ENCODE data around the gene ATP13A2.

ATP13A2 gene, protein sequence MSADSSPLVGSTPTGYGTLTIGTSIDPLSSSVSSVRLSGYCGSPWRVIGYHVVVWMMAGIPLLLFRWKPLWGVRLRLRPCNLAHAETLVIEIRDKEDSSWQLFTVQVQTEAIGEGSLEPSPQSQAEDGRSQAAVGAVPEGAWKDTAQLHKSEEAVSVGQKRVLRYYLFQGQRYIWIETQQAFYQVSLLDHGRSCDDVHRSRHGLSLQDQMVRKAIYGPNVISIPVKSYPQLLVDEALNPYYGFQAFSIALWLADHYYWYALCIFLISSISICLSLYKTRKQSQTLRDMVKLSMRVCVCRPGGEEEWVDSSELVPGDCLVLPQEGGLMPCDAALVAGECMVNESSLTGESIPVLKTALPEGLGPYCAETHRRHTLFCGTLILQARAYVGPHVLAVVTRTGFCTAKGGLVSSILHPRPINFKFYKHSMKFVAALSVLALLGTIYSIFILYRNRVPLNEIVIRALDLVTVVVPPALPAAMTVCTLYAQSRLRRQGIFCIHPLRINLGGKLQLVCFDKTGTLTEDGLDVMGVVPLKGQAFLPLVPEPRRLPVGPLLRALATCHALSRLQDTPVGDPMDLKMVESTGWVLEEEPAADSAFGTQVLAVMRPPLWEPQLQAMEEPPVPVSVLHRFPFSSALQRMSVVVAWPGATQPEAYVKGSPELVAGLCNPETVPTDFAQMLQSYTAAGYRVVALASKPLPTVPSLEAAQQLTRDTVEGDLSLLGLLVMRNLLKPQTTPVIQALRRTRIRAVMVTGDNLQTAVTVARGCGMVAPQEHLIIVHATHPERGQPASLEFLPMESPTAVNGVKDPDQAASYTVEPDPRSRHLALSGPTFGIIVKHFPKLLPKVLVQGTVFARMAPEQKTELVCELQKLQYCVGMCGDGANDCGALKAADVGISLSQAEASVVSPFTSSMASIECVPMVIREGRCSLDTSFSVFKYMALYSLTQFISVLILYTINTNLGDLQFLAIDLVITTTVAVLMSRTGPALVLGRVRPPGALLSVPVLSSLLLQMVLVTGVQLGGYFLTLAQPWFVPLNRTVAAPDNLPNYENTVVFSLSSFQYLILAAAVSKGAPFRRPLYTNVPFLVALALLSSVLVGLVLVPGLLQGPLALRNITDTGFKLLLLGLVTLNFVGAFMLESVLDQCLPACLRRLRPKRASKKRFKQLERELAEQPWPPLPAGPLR

DNA sequence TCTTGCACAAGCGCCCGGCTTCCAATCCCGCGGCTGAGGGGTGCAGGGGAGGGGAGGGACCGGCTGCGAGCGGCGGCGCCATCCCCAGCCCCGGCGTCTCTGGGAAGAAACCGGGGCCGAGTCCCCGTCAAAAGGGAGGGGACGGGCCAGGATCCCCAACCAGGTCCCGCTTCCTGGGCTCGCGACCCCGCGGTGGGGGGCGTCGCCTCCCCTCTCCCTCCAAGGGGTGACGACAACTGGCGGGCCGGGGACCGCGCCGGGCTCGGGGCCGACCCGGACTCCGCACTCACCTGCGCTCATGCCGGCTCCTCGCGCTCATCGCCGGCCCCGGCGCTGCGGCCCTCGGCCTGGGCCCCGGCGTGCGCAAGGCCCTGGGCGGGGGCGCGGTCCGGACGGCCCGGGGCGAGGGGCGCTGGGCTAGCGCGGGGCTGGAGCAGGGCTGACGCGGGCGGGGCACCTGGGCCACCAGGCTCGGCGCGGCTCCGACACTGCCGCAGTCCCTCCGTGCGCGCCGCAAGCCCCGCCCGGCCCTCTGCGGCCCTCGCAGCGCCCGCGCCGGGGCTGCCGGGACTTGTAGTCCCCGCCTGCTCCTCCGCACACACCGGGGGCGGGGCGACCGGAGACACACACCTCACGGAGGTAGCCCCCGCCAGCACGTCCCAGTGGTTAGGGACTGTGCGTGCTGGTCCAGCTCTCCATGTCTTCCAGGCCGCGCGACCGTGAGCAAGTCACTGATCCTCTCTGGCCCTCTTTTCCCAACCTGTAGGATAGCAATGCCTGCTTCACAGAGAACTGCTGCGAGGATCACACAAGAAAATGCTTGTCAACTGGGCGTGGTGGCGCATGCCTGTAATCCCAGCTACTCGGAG, at the start of gene ATP13A2:
TSS of gene ATP13A2 (minus strand) at position 490 of the 869 bp plus-strand sequence. CDS start at position 300, 190 bp downstream.
- peak; percentile 60 for DNase-seq

DNA sequence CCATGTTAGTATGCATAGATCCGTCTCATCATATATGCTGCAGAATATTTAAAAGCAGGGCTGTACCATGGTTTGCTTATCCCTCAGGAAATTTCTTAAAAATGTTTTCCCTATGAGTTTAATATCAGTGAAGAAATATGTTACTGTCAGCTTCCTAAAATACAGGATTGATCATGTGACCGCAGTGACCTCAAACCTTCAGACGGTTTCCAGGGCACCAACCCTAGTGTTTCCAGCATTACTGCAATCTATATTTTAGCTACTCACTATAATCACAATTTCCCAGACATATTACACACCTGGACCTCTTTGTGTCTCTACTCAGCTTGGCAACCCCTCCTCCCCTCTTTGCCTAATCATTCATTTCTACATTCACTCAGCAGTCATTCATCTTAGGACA, 49.8 kb upstream of the ATP13A2 start:
- no peak for DNase-seq

DNA sequence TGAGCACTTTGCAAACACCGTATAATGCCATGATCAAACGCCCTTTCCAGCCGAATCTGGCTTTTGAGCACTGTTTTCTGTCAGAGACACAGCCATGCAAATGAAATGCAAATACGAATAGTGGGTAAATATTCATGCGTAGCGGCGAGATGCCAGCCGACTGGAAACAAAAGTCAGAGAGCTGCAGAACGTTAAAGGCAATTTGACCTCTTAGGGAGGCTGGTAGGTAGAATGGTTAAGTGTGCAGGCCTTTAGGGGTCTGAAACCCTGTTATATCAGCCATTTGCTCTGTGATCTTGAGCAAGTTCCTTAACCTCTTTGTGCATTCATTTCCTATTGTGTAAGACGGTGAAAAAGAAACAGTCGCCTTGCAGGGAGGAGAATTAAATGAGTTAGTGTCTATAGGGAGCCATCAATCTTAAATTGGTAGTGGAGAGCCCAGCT, 48.6 kb upstream of the ATP13A2 start:
- DNase-seq = no peak

DNA sequence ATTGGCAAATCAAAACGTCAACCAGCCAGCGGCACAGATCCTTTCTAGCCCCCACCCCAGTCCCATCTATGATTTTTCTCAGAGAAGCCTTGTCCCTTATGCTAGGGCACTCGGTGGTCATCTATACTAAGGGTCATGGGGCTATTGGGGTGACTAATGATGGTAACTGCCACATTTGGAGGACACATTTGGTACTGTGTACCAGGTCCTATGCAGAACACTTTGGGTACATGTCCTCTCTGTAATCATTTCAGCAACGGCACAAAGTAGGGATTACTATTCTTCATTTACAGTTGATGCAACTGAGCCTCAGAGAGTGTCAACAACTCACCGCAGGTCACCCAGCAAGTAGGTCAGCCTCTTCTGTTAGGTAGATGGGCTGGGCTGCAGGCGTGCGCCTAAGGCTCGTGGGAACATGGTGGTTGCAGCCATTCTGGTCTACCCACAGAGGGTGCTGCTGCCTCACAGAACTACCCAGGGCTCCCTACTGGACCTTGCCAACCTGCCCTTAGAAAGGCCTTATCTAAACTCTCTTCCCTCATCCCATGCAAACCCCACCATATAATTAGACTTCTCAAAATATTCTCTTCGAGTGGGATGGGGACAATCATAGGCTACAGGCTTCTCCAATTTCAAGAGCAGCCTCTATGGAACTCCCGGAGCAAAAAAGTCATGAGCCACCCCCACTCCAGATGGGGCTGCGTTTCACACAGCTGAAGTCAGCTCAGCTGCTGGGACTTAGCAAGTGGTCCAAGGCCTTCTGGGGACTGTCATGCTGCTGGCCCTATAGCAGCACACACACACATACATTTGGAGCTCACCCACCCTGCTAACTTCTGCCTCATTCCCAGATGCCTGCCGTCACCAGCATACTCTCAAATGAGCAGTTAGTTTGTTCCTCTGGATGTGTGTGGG, 47.9 kb upstream of the ATP13A2 start:
- DNase-seq = peak; percentile 59

DNA sequence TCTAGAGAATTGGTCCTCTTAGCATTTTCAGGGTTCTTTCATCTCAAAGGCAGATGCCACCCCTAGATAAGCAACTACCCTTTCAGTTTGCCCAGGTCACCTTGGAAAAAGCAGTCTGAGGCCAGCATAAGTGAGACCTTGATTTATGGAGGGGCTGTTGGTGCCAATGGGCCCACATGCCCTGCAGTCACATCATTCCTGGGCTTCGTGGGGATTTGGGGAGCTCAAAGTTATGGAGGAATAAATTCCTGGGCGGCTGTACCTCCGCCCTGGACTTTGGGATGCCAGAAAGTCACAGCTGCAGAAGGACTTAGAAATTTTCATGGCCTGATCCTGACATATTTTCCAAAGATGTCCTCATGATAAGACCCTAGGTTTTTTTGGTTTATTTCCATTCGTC, 44.8 kb upstream of the ATP13A2 start:
- DNase-seq = no peak

DNA sequence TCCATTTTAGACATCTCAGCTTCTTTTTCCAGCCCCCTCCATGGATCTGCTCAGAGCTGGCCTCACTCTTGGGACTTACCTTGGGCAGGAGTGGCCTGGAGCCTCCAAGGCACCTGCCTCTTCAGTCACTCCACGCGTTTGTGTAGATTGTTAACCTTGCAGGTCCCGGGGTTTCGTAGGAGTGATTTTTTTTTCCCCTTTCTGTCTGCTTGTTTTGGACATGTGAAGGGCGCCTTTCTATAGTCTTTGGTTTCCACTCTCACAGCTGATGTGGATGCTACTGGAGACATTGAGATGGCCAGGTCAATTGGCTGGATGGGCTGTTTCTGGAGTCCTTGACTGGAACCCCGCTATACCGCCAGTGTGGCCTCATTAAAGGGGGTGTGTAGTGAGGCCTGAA, 44.1 kb upstream of the ATP13A2 start:
- DNase-seq = no peak

DNA sequence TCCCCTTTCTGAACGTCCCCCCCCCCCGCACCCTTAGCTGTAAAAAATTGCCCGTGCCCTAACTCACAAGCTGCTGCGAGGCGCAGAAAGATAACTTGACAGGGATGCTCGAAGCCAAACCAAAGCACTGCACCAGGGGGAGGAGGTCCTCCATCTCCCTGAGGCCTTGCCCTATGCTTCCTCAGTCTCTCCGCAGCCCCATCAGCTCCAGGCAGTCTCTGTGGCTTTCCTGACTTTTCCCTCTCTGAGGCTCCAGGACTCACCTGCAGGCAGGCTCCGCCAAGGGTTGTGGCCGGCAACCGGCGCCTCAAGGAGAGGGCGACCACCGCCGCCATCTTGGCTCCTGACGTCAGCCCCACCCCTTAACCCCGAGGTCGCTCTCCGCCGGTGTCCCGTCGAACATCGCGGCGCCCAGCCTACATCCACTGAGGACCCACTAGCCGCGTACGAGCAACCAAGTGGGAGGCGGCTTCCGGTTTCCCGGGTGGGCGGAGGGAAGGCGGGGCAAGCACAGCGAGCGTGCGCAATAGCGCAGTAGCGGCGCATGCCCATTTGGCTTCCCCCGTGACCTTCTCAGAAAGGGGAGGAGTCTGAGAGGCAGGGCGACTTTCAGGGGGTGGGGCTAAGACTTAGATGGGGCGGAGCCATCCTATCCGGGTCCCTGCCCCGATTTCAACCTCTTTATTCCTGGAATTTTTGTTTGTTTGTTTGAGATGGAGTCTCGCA, 42.1 kb upstream of the ATP13A2 start, which contains the start of gene SDHB:
TSS of gene SDHB (minus strand) at position 348 of the 726 bp plus-strand sequence. CDS start at position 335, 13 bp downstream.
- peak; percentile 99 for DNase-seq

DNA sequence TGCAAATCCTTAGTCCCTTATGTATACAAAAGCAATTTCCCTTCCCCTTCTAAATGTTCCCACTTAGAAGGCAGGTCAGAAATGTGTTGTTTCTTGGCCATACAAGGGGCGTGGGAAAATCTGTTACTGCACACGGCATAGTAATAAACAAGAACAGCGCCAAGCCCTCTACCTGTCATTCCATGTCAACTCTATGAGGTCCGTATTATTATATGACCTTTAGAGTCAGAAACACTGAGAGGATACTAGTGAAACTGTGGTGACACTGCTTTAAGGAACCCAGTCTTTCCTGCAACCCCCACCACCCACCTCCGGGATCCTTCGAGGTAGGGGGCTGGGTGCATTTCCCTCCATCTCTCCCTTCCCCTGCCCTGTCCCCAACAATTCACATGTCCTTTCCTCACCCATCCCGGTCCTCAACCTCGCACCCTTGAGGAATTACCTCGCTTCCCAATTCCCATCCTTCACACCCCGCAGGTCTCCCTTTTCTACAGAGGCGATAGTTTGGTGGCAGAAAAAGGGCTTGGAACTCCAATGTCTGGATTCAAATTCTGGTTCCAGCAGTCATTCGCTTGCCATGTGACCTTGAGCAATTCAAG, 41.5 kb upstream of the ATP13A2 start:
- DNase-seq = no peak

DNA sequence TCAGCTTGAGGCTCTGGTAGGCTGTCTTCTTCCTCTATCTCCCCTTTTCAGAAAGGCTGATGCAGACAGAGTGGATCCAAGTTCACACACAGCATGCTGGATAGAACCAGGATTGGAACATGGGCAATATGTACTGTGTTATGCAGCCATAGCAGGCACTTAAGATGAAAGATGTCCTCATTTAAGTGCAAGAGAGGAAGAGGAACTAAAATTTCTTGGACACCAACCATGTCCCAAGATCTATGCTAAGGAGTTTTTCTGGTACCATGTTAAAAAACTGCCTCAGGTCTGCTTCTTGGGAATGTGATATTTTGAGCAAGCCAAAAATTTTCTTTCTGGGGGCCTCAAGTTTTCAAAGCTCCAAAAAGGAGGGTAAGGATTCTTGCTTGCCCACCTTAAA, 40.9 kb upstream of the ATP13A2 start:
- DNase-seq = no peak

DNA sequence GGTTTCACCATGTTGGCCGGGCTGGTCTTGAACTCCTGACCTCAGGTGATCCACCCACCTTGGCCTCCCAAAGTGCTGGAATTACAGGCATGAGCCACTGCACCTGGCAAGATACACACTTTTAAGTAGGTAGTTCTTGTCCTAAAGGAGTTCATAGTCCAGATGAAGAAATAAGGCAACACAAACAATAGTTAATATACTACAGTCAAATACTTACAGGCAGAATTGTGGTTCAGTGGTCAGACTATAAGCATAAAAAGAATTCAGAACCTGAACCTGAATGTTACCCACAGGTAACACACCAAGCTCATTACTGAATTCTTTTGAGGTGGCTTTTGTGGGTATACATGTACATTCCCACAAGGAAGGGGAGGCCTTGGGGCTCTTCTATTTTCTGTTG, 40.3 kb upstream of the ATP13A2 start:
- DNase-seq = no peak

DNA sequence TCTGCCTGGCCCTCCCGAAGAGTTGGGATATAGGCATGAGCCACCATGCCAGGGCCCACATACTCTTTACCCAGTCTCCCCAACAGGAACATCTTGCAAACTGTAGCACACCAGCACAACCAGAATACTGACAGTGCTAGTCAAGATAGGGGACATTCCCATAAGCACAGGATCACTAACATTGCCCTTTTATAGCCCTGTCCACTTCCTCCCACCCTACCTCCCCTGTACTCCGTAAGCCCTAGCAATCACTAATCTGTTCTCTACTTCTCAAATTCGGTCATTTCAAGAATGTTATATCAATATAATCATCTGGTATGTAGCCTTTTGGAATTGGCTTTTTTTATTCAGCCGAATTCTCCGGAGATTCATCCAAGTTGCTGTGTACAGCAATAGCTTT, 36.2 kb upstream of the ATP13A2 start:
- DNase-seq = no peak

DNA sequence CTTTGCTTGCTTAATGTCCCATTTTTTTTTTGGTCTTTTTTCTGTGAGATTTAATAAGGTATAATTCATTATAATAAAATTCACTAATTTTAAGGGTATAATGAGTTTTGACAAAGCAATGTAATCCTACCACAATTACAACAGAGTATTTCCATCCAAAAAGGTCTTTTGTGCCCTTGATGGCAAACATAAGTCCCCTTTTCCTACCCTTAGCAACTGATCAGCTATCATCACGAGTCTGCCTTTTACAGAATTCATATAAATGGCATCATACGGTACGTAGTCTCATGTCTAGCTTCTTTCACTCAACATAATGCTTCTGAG, 34.6 kb upstream of the ATP13A2 start:
- no peak for DNase-seq

DNA sequence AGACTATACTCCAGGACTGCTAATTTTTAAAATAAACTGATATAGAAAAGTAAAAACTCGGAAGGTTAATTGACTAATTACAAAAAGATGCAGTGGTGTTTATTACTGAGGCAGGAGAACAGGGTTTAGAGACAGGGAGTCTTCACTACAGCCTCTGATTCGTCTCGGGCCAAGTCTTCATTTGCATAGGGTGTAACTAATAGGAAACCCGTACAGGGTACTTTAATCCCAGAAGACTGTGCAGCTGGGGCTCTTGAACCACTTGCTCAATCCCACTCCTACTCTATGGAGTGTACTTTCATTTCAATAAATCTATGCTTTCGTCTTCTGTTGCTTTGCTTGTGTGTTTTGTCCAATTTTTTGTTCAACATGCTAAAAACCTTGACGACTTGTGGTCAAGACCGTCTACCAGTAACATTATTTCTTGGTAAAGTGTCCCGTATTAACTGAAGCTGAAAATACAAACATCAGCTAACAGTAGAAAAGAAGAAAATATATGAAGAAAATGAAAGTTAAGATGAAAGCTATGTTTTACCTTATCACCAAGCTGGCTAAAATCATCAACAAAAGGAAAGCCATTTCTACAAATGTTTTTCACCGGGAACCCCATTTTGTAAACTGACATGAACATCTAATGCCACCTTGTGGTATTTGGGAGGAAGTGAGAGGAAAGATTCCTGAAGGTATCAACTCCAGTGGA, 34.1 kb upstream of the ATP13A2 start:
- no peak for DNase-seq

DNA sequence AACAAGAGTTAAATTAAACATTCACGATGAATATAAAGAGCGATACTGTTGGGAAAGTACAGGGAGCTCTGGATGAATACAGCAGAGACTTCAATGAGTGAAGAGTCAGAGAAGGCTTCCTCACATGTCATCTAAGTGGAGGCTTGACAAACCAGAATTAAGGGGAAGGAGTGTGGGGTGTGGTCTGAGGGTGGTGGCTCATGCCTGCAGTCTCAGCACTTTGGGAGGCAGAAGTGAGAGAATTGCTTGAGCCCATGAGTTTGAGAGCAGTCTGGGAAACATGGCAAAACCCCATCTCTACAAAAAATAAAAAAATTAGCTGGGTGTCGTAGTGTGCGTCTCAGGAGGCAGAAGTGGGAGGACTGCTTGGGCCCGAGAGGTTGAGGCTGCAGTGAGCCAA, 33.4 kb upstream of the ATP13A2 start:
- DNase-seq = no peak

DNA sequence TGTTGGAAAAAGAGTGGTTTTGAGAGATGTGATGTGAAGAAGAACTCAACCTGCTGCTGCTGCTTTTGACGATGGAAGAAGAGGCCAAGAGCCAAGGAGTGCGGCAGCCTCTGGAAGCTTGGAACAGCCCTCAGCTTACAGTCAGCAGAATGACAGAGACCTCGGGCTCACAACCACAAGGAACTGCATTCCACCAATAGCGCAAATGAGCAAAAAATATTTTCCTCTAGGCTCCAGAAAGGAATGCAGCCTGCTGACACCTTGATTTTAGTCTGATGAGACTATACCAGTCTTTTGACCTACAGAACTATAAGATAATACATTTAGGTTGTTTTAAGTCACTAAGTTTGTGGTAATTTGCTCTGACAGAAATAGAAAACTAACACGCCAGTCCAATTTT, 31.9 kb upstream of the ATP13A2 start:
- no peak for DNase-seq

DNA sequence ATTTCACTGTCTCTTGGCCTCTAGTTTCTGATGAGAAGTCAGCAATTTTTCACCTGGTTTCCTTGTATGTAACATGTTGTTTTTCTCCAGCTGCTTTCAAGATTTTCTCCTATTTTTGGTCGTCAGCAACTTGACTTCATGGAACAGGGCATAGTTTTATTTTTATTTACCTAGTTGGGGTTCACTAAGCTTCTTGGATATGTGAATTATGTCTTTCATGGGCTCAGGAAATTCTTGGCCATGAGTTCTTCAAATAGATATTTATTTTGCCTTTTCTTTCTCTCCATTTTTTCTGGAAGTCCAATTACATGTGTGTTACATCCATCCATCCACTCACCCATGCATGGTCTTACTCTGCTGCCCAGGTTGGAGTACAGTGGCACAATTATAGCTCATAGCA, 28.4 kb upstream of the ATP13A2 start:
- no peak for DNase-seq

DNA sequence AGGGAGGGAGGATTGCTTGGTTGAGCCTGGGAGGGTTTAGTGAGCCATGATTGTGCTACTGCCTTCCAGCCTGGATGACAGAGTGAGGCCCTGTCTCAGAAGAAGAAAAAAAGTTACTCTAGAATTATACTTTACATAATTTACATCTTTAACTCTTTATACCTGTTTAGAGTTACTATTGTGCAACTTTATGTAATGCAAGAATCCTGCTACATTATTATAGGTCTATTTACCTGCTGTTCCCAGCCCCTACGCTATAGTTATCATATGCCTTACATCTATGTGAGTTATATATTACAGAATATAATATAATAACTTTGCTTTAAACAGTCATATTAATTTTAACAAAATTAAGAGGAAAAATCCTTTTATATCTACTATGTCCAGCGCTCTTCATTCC, 27.8 kb upstream of the ATP13A2 start:
- no peak for DNase-seq

DNA sequence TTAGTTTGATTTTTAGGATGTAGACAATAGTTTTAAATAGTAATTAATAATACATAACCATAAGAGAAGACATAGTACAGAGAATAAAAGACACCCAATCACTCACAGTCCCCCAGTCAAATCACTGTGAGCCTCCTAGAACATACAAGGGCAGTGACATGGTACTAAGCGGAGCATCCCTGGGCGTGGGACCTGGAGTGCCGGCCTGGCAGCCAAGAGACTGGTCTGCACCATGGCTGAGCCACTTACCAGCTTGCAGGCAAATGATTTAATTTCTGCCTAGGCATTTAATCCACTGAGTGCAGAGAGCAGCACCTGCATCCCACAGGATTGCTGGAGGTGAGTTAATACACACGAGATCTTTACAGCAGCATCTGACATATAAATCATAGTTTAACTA, 21.8 kb upstream of the ATP13A2 start:
- DNase-seq = no peak

DNA sequence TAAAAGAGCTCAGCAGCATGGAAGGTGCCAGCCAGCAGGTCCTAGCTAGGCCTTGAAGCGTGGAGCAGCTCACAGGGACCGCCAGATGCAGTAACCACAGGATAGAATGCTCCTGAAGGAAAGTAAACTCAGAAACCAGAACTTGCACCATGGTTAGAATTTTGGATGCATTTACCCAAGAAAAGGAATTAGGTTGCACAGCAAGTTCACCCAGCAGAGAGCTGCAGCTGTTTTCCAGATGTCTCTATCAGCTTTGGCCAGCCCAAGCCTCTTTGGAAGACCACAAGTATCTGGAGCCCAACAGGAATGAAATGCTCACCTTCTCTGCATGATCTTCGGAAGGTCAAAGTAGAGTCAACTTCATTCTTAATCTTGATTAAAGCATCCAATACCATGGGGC, 21.0 kb upstream of the ATP13A2 start:
- no peak for DNase-seq

DNA sequence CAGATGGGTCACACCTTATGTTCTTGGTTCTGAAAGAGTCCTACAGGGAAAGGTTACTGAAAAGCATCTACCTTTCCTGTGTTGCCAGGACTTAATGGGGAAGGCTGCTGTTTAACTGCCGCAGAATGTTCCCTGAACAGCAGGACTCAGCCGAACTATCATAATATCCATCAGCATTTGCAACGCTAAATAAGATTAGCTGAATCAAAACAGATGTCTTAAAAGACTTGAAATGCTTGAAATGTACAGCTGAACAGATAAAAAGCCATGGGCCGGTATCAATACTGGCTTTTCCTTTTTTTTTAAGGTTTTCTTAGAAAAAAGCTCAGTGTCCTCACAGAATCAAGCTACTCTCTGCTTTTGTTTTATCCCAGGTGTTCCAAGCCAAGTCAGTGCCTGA, 19.7 kb upstream of the ATP13A2 start:
- DNase-seq = no peak
